HEK293 (cell line): ENCODE results near the gene MAML2.

ENCODE experiments used
- BCL11B ChIP-seq: fragments of 450-650 bp; formaldehyde crosslinking; IDR thresholded peaks from 2 replicates; pipeline ENCODE4 v1.5.1; 2016; ENCODE audit warnings: low read depth, missing biosample characterization, missing genetic modification characterization
- CTCF ChIP-seq: fragments of 450-650 bp; formaldehyde crosslinking; IDR thresholded peaks from 2 replicates; pipeline ENCODE4 v1.5.1; 2016; ENCODE audit warnings: missing biosample characterization, missing genetic modification characterization
- EGR2 ChIP-seq: fragments of 450-650 bp; formaldehyde crosslinking; IDR thresholded peaks from 2 replicates; pipeline ENCODE4 v1.5.1; 2016; ENCODE audit warnings: low read depth, missing biosample characterization, missing genetic modification characterization
- HOXD13 ChIP-seq: sonication (generic); formaldehyde crosslinking; IDR thresholded peaks from 2 replicates; pipeline ENCODE4 v1.8.0; 2022; ENCODE audit warnings: missing genetic modification reagents, borderline replicate concordance
- KLF9 ChIP-seq: fragments of 450-650 bp; formaldehyde crosslinking; IDR thresholded peaks from 2 replicates; pipeline ENCODE4 v1.5.1; 2016; ENCODE audit warnings: missing biosample characterization, missing genetic modification characterization, low read depth
- REST ChIP-seq: fragments of 450-650 bp; formaldehyde crosslinking; IDR thresholded peaks from 2 replicates; pipeline ENCODE4 v1.5.1; 2016; ENCODE audit warnings: missing biosample characterization, missing genetic modification characterization
- YY1 ChIP-seq: fragments of 450-650 bp; formaldehyde crosslinking; IDR thresholded peaks from 2 replicates; pipeline ENCODE4 v1.5.1; 2018; ENCODE audit warnings: missing biosample characterization, missing genetic modification characterization
- ZNF138 ChIP-seq: fragments of 450-650 bp; formaldehyde crosslinking; IDR thresholded peaks from 2 replicates; pipeline ENCODE4 v1.5.1; 2016; ENCODE audit warnings: missing biosample characterization, missing genetic modification characterization, borderline replicate concordance
- ZNF24 ChIP-seq: fragments of 450-650 bp; formaldehyde crosslinking; IDR thresholded peaks from 2 replicates; pipeline ENCODE4 v1.5.1; 2016; ENCODE audit warnings: missing biosample characterization, missing genetic modification characterization
- ZNF335 ChIP-seq: fragments of 450-650 bp; formaldehyde crosslinking; conservative IDR thresholded peaks from 2 replicates; pipeline ENCODE4 v1.5.1; 2016; ENCODE audit warnings: missing biosample characterization, missing genetic modification characterization
- ZNF423 ChIP-seq: fragments of 450-650 bp; formaldehyde crosslinking; IDR thresholded peaks from 2 replicates; pipeline ENCODE4 v1.5.1; 2016; ENCODE audit warnings: missing biosample characterization, missing genetic modification characterization
- ZNF624 ChIP-seq: fragments of 450-650 bp; formaldehyde crosslinking; IDR thresholded peaks from 2 replicates; pipeline ENCODE4 v1.5.1; 2017; ENCODE audit warnings: missing biosample characterization, missing genetic modification characterization
- ZSCAN23 ChIP-seq: fragments of 450-650 bp; formaldehyde crosslinking; IDR thresholded peaks from 2 replicates; pipeline ENCODE4 v1.5.1; 2016; ENCODE audit warnings: missing biosample characterization, missing genetic modification characterization

DNA sequence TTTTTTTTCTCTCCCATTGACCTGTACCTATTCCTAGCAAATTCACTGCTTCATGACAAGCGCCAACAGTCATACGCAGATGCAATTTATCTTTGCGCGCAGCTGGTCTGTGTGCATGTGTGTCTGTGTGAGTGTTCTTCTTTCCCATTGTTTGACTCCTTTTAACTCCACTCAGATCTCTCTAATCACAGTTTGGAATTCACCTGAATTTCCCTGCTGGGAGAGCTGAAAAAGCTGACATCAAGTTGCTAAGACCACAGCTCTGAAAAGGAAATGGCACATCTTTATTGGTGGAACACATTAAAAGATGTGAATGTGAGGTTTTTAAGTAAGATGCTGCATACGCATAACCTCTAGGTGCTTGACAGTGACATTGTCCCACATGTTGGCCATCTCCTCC is 231.7 kb downstream of the MAML2 start:
- TF ChIP-seq CTCF (tag by site-specific recombination) (no peak), BCL11B (tag by site-specific recombination) (no peak), HOXD13 (CRISPR knock-in tag) (no peak), ZSCAN23 (tag by site-specific recombination) (no peak), ZNF335 (no peak), ZNF624 (tag by site-specific recombination) (no peak), REST (no peak), KLF9 (tag by site-specific recombination) (no peak), YY1 (tag by site-specific recombination) (no peak), ZNF138 (tag by site-specific recombination) (no peak), EGR2 (tag by site-specific recombination) (no peak), ZNF423 (tag by site-specific recombination) (no peak), ZNF24 (no peak)
